GM10248 (cell line): Measurements from ENCODE around the gene LRRK1.

Experiments used
- CTCF ChIA-PET: fragments of 300-600 bp; sonication (Branson Sonifier 250); formaldehyde crosslinking; extraction: SDS; loops from one replicate; lab custom pipeline; 2021; ENCODE audit warnings: antibody characterized with exemption; lab: Yijun Ruan, JAX
- POLR2A ChIA-PET: fragments of 350-650 bp; sonication (Branson Sonifier 250); formaldehyde crosslinking; extraction: SDS; loops from one replicate; lab custom pipeline; 2020; ENCODE audit warnings: antibody characterized with exemption; lab: Yijun Ruan, JAX
- DNase-seq: peaks from one replicate; pipeline ENCODE4 v3.0.0; 2012; ENCODE audit errors: extremely low spot score
- TF ChIP-seq, protein P1 (sequence below): IDR thresholded peaks from 2 replicates; pipeline ENCODE4 v1.5.1; 2012; ENCODE audit warnings: mild to moderate bottlenecking, low read depth; ENCODE audit errors: extremely low read depth, missing control alignments, control extremely low read depth

The LRRK1 gene

DNA sequence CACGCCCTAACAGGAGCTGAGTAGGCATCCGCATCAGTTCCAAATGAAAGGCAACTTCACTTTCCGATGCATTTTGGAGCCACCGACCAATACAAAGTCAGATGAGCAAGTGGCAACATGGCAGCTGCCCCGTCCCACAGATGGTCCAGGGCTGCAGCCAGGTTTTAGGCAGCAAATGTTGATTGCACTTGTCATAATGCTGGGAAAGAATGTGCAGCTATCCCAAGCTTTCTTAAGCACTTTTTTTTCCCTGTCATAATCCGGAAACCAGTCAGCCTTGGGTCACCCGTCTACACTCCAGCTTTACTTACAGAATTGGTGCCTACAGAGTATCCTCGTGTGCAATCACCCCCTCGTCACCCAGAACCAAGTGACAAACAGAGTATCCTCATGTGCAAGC is 185.0 kb downstream of the LRRK1 start:
- DNase-seq, result no peak
- ChIA-PET POLR2A (no interaction called here), CTCF (interaction anchor here (1.0 kb wide), 1 partner anchor 154 kb away, joined by 3 read pairs; no protein-coding TSS in a partner anchor)
- TF ChIP-seq, protein P1, sequence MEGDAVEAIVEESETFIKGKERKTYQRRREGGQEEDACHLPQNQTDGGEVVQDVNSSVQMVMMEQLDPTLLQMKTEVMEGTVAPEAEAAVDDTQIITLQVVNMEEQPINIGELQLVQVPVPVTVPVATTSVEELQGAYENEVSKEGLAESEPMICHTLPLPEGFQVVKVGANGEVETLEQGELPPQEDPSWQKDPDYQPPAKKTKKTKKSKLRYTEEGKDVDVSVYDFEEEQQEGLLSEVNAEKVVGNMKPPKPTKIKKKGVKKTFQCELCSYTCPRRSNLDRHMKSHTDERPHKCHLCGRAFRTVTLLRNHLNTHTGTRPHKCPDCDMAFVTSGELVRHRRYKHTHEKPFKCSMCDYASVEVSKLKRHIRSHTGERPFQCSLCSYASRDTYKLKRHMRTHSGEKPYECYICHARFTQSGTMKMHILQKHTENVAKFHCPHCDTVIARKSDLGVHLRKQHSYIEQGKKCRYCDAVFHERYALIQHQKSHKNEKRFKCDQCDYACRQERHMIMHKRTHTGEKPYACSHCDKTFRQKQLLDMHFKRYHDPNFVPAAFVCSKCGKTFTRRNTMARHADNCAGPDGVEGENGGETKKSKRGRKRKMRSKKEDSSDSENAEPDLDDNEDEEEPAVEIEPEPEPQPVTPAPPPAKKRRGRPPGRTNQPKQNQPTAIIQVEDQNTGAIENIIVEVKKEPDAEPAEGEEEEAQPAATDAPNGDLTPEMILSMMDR, result no peak

DNA sequence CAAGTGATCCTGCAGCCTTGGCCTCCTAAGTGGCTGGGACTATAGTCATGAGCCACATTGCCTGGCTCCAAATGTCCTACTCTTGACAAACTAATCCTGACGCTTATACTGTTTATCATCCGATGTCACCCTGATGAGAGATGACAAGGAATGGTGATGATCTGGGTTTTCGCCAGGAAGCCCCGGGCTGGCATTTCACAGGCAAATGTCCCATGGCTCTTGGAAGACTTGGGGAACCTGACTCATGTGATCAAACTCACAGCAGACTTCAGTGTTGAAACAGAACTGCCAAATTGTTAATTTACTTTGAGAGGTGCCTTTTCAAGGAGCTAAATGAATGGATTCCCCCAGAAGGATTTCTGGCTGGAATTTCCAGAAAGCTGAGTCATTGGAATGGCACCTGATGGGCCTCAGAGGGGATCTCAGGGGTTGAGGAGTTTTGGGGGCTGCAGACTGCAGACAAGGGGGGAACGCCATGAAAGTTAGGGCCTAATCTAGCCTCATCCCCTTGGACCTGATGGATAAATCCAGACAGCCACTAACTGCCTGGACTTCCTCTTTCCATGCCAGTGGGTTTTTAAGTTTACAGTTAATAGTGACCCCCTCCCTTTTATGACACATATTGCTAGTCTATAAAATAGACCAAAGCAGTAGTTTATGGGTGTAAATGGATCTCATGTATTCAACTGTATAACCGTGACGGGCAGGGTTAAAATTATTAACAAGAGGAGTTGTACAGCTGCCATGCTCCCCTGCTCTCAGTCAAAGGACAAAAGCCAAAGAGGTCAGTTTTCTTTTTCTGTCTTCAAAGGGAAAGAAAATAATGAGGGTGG is 186.1 kb downstream of the LRRK1 start:
- ChIA-PET POLR2A (no interaction called here), CTCF (interaction anchor here (0.9 to 1.0 kb wide), 3 partner anchors 79 to 153 kb away, joined by 3 to 4 read pairs (median 3); no protein-coding TSS in a partner anchor)
- TF ChIP-seq, protein P1, result no peak
- no peak for DNase-seq

DNA sequence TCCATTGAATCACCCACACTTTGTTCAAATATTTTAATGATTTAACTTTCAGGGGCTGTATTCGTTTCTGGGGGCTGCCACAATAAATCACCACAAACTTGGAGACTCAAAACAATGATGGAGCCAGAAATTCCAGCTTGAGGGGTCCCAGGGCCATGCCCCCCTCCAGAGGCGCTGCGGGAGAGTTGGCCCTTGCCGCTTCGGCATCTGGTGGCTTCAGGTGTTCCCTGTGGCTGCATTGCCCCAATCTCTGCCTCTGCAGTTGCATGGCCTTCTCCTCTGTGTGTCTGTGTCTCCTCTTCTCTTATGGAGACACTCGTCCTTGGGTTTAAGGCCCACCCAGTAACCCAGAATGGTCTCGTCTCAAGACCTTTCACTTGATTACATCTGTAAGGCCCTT is 187.9 kb downstream of the LRRK1 start:
- DNase-seq, result no peak
- ChIA-PET POLR2A (no interaction called here), CTCF (no interaction called here)
- TF ChIP-seq, protein P1, result no peak

DNA sequence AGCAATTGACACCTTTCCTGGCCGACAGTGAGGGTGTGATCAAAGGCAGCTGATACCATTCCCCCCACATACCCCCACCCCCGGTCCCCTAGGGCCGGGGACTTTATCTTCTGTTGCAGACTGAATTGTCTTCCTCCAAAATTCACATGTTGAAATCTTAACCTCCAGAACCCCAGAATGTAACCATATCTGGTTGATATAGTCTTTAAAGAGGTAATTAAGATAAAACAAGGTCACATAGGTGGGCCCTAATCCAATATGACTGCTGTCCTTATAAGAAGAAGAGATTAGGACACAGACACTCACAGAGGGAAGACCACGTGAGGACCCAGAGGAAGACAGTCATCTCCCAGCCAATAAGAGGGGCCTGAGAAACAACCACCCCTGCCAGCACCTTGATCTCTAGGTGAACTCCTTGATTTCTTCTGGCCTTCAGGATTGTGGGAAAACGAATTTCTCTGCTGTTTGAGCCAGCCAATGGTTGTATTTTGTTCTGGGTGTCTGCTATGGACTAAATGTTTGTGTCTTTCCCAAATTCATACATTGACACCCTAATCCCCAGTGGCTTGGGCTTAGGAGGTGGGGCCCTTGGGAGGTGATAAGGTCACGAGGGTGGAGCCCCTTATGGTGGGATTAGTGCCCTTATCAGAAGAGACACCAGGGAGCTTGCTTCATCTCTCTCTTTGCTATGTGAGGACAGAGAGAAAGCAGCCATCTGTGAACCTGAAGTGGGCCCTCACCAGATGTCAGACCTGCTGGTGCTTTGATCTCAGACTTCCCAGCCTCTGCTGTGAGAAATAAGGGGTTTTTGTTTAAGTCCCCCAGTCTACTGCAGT is 188.7 kb downstream of the LRRK1 start:
- DNase-seq, result no peak
- CTCF ChIA-PET, result interaction anchor here (1.0 kb wide), 1 partner anchor 101 kb away, joined by 3 read pairs; no protein-coding TSS in a partner anchor
- POLR2A ChIA-PET, result no interaction called here
- TF ChIP-seq, protein P1, result no peak

DNA sequence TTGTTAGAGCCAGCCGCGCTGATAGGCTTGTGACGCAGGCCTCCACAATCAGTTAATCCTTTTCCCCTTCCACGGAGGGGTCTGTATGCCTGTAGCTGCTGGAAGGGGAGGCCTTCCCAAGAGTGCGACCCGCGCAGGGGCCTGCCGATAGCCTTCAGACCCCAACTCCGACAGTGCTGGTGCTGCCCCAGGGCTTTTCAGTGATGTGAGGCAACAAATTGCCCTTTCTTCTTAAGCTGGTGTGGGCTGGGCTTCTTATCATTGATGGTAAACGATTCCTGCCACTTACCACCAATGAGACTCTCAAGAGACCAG is 189.3 kb downstream of the LRRK1 start:
- POLR2A ChIA-PET, result no interaction called here
- DNase-seq, result no peak
- CTCF ChIA-PET, result interaction anchor here (0.6 to 1.0 kb wide), 2 partner anchors 100 to 102 kb away, joined by 3 read pairs; no protein-coding TSS in a partner anchor
- TF ChIP-seq, protein P1, result no peak

DNA sequence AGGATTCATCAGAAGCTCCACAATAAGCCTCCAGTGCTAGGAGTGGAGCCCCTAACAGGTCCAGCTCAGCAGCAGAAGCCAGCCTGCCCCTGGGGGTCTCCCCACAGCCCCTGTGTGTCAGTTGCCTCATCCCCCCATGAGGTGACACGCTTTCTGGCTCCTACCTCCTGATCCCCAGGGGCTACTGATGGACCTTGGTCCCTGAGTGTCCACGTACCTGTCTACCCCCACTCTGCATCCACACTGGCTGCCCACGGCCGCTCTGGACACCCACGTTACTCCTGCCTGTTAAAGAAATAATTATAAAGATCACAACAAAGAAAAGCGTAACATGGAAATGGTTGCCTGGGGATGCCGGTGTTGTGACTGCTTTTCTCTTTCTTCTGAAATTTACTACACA is 189.6 kb downstream of the LRRK1 start:
- CTCF ChIA-PET, result interaction anchor here (0.6 to 1.0 kb wide), 2 partner anchors 100 to 102 kb away, joined by 3 read pairs; no protein-coding TSS in a partner anchor
- TF ChIP-seq, protein P1, result no peak
- POLR2A ChIA-PET, result no interaction called here

More for the DNA sequence above, 189.6 kb downstream of the LRRK1 start:
- no peak for DNase-seq
